Testis (tissue), 3 donors: ENCODE data around the gene ELF2. TPM values are rescaled to one million over a fixed set of nuclear protein-coding genes. Genes with fewer than 3 reads are reported as not detected.

Experiments used
- DNase-seq: peaks from one replicate; pipeline ENCODE4 v3.0.0-alpha.2; 2019
- H3K27ac ChIP-seq, 2 donors: fragments of 200-600 bp; sonication (generic); one replicate each; pipeline ENCODE4 v1.5.1; 2019
- H3K27me3 ChIP-seq: fragments of 200-600 bp; sonication (generic); one replicate; pipeline ENCODE4 v1.5.1; 2019
- H3K36me3 ChIP-seq: fragments of 200-600 bp; sonication (generic); one replicate; pipeline ENCODE4 v1.5.1; 2017; ENCODE audit warnings: low read depth; ENCODE audit errors: missing control alignments
- H3K4me1 ChIP-seq: fragments of 200-600 bp; sonication (generic); one replicate; pipeline ENCODE4 v1.5.1; 2019
- H3K4me3 ChIP-seq, 2 donors: fragments of 200-600 bp; sonication (generic); one replicate each; pipeline ENCODE4 v1.5.1; 2017 to 2019
- H3K9me3 ChIP-seq: fragments of 200-600 bp; sonication (generic); one replicate; pipeline ENCODE4 v1.5.1; 2017
- POLR2A ChIP-seq: fragments of 450-650 bp; IDR thresholded peaks from one replicate; pipeline ENCODE4 v1.6.1; 2017; ENCODE audit warnings: antibody characterized with exemption, mild to moderate bottlenecking, moderate library complexity
- WGBS, 2 donors: methylation state at CpG; one replicate each; pipeline ENCODE4 v1.1.5; 2018; 5-methylcytosine and 5-hydroxymethylcytosine counted together
- intact Hi-C: fragments of 100-400 bp; cut with DNase I; formaldehyde crosslinking; loops from one replicate; pipeline ENCODE4 v1.15.1; 2023; ENCODE audit warnings: low total_unique reads
- polyA plus RNA-seq: library from polyadenylated mRNA; stranded (reverse); fragments of 350-450 nt; fragmentation: Illumina TruSeq; extraction: RNeasy Lipid Tissue Mini Kit (QIAGEN cat#74804); gene quantifications from one replicate; pipeline ENCODE4 v1.2.3, GENCODE V29; 2014; ENCODE audit warnings: low read depth, low replicate concordance; ENCODE audit not compliant: insufficient read depth
- total RNA-seq, 2 donors: library from RNA; depleted of rRNA; stranded (reverse); fragments of >200 nt; gene quantifications; one replicate each; pipeline ENCODE4 v1.2.3, GENCODE V29; 2016
- TF ChIP-seq, protein P1 (sequence below), 3 experiments: fragments of 450-650 bp in 2 of 3; fragments of 200-600 bp in 1 of 3; sonication (generic) in 1 of 3; IDR thresholded peaks; one replicate each; pipeline ENCODE4 v1.5.1; 2016 to 2019; ENCODE audit warnings: antibody characterized with exemption in 3 of 3, mild to moderate bottlenecking in 2 of 3, moderate library complexity in 1 of 3

ELF2 gene
- total and polyA plus RNA-seq, 3 donors from 2014 or later, result 52.0 to 72.6 (median 53.6) TPM

DNA sequence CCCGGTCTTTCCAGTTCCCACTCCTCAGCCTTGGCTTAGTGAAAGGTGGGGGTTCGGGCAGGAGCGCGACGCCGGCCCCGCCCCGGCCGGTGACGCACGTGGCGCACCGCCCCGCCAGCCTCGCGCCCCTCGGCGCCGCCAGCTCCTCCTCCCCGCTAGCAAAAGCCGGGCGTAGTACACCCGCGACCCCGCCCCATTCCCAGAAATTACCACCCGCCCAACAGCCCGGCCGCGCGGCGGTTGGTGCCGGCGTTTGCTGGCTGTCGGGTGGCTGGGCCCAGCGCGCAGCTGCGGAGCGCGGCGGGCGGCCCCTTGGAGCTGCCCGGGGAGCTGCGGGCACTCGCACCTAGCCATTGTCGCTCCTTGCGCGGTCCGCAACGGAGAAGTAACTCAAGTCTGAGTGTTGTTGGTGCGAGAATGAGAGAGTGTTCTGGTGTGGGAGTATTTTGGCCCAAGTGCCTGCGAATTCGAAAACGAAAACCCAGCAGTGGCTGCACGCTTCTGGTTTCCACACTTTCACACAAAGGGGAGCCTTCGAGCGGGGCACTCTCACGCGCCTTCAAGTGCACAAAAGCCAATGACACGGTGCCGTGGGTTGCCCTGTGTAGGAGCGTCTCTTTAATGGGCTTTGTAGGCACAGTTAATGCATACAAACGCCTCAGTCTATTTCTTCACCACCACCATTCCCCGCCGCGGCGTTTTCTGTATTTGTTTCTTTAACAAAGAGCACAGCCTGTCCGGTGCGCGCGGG is 1.0 kb upstream of the ELF2 start:
- no peaks in the 10 kb centered on the region for H3K27me3 ChIP-seq
- intact Hi-C loops, result loop anchor here (10.0 kb wide), 1 partner anchor 93 kb away; no protein-coding TSS in a partner anchor
- peak; percentile 40 for TF ChIP-seq POLR2A
- TF ChIP-seq, protein P1, sequence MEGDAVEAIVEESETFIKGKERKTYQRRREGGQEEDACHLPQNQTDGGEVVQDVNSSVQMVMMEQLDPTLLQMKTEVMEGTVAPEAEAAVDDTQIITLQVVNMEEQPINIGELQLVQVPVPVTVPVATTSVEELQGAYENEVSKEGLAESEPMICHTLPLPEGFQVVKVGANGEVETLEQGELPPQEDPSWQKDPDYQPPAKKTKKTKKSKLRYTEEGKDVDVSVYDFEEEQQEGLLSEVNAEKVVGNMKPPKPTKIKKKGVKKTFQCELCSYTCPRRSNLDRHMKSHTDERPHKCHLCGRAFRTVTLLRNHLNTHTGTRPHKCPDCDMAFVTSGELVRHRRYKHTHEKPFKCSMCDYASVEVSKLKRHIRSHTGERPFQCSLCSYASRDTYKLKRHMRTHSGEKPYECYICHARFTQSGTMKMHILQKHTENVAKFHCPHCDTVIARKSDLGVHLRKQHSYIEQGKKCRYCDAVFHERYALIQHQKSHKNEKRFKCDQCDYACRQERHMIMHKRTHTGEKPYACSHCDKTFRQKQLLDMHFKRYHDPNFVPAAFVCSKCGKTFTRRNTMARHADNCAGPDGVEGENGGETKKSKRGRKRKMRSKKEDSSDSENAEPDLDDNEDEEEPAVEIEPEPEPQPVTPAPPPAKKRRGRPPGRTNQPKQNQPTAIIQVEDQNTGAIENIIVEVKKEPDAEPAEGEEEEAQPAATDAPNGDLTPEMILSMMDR (IDR thresholded peaks at IDR 0.05), result no peak
- peak overlapping the region; percentile 99 to 100 for H3K4me3 ChIP-seq
- H3K27ac ChIP-seq, result peak overlapping the region; percentile 99 to 100
- peaks cover 5% of the 10 kb centered on the region for H3K4me1 ChIP-seq
- H3K9me3 ChIP-seq, result no peaks in the 10 kb centered on the region
- 0 to 1% methylated on average over 15 to 70 of the region's 70 CpGs for WGBS, 2 donors
- no peaks in the 10 kb centered on the region for H3K36me3 ChIP-seq
- peak; percentile 95 for DNase-seq

DNA sequence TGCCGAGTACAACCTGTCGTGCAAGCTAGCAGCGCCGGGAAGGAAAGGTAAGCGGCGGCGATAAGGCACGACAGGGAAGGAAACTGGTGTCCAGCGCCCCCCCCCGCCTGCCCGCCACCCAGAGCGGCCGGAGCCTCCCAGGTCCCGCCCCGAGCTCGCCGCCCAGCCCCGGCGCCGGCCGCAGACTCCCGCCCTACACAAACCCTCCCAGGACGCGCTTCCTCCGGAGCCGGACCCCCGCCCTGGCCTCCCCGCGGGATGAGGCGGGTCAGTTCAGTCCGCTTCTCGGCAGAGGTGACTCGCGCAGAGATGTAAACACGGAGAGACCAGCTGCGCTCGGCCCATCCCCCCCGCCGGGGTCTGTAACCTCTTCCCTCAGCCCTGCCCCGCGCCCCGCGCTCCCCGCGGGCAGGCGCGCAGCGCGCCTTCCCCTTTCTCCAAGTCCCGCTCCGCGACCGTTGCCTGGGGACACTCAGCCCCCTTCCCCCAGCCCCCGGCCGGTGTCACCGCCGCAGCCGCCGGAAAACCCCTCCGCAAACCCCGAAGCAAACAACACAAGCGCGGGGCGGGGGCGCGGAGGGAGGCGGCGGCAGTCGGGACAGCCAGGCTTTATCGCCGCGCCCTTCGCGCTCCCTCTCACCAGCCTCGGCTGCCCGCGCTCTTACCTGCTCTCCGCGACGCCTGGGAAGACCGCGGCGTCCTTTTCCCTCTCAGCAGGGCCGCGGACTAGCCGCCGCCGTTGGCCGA is 543 bp downstream of the ELF2 start:
- 0% methylated on average over 29 to 33 of the region's 89 CpGs for WGBS, 2 donors
- intact Hi-C loops, result loop anchor here (10.0 kb wide), 1 partner anchor 92 kb away; no protein-coding TSS in a partner anchor
- peak overlapping the region; percentile 99 to 100 for H3K27ac ChIP-seq
- DNase-seq, result peak; percentile 88
- H3K27me3 ChIP-seq, result no peaks in the 10 kb centered on the region
- H3K4me1 ChIP-seq, result peaks cover 5% of the 10 kb centered on the region
- peak overlapping the region; percentile 99 to 100 for H3K4me3 ChIP-seq
- H3K36me3 ChIP-seq, result no peaks in the 10 kb centered on the region
- no peaks in the 10 kb centered on the region for H3K9me3 ChIP-seq
- no peak for TF ChIP-seq POLR2A
- TF ChIP-seq, protein P1 (IDR thresholded peaks at IDR 0.05), result no peak

DNA sequence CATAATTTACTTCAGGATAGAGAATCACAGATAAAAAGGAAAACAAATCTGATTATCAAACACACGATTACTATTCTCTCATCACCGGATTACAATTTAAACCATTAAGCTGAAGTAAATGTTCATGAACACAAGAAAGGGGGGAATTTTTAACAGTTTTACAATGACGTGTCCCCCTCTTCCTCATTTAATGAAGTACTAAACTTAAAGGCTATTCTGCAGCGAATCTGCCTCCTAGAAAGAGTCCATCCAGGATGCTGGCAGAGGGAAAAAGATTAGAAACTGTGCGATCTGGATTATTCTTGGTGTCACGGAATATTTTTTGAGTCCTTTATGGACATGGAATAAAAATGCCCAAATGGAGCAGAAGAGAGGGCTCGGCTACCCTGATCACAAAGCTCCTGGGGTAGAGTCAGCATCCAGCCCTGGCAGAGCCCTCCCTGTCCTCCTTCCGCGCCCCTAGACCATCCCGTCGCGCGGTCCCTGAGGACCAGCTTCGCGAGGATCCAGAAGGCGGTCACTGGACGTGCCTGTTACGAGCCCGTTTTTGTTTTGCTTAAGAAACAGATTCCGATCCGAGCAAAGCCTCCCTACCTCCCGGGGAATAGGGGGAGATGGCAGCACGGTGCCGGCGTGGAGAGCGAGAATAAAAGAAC is 1.2 kb downstream of the ELF2 start:
- Histone ChIP-seq H3K4me1 (peaks cover 5% of the 10 kb centered on the region), H3K27ac (peak overlapping the region; percentile 99 to 100), H3K9me3 (no peaks in the 10 kb centered on the region), H3K27me3 (no peaks in the 10 kb centered on the region), H3K4me3 (peak overlapping the region; percentile 99 to 100), H3K36me3 (no peaks in the 10 kb centered on the region)
- 0 to 1% methylated on average over 26 of the region's 26 CpGs for WGBS, 2 donors
- intact Hi-C loops, result loop anchor here (10.0 kb wide), 1 partner anchor 91 kb away; no protein-coding TSS in a partner anchor
- DNase-seq, result no peak
- TF ChIP-seq POLR2A, result no peak
- TF ChIP-seq, protein P1 (IDR thresholded peaks at IDR 0.05), result no peak

DNA sequence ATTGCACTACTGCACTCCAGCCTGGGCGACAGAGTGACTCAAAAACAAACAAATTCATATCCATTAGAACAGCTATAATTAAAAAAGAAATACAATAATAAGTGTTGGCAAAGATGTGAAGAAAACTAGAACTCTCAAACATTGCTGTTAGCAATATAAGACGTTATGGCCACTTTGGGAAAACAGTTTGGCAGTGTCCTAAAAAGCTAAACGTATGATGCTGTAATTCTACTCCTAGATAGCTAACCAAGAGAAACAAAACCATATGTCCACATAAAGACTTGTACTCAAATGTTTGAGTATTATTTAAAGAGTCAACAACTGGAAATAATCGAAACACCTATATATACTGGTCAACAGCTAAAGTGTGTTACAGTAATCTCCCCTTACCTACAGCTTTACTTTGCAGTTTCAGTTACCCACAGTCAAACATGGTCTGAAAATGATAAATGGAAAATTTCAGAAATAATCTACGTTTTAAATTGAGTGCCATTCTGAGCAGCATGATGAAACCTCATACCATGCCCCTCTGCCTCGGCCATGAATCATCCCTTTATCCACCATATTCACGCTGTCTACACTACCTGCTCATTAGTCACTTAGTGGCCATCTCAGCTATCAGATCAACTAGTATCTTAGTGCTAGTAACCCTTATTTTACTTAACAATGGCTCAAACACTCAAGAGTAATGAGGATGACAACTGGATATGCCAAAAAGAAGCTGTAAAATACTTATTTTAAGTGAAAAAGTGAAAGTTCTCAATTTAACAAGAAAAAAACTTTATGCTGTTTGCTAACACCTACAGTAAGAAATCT is 4.9 kb downstream of the ELF2 start:
- 52 to 56% methylated on average over 7 of the region's 7 CpGs for WGBS, 2 donors
- TF ChIP-seq, protein P1 (IDR thresholded peaks at IDR 0.05), result no peak
- no peak for TF ChIP-seq POLR2A
- H3K27me3 ChIP-seq, result no peaks in the 10 kb centered on the region
- H3K27ac ChIP-seq, result no peak overlapping the region
- DNase-seq, result no peak
- H3K4me3 ChIP-seq, result no peak overlapping the region
- intact Hi-C loops, result loop anchor here (10.0 kb wide), 1 partner anchor 87 kb away; no protein-coding TSS in a partner anchor
- peaks cover 5% of the 10 kb centered on the region for H3K4me1 ChIP-seq
- no peaks in the 10 kb centered on the region for H3K36me3 ChIP-seq
- no peaks in the 10 kb centered on the region for H3K9me3 ChIP-seq
